Nasal cavity respiratory epithelium epithelial cell of viscerocranial mucosa (primary cell): ENCODE data around the gene PATE1. TPM values are rescaled to one million over a fixed set of nuclear protein-coding genes. Genes with fewer than 3 reads are reported as not detected.

ENCODE experiments used
- total RNA-seq: library from RNA; depleted of rRNA; stranded (reverse); fragments of >200 nt; gene quantifications from 2 replicates; pipeline ENCODE4 v1.2.3, GENCODE V29; 2014

The PATE1 gene
- total RNA-seq, result not detected in 2 replicates

GRCh38 chr11:125745979-125746378, at the start of gene PATE1:
TSS of gene PATE1 (plus strand) at chr11:125746279. CDS start at chr11:125746305, 26 bp downstream.

GRCh38 chr11:125778728-125779127, 32.6 kb downstream of the PATE1 start, which contains the start of gene PATE2:
TSS of gene PATE2 (minus strand) at chr11:125778828. CDS start at chr11:125778773, 55 bp downstream.

GRCh38 chr11:125787827-125788226, 41.7 kb downstream of the PATE1 start, which contains the start of gene PATE3:
TSS of gene PATE3 (plus strand) at chr11:125788127. CDS start at chr11:125788152, 25 bp downstream.

Other genes starting within 250 kb of the PATE1 start
- gene EI24, start 176.8 kb upstream of the PATE1 start, total RNA-seq, result 121 and 184 TPM in 2 replicates
- gene STT3A, start 153.4 kb upstream of the PATE1 start, total RNA-seq, result 170 and 301 TPM in 2 replicates
- 10.9 and 15.9 TPM in 2 replicates for gene CHEK1, start 121.1 kb upstream of the PATE1 start, total RNA-seq
- gene ACRV1, start 65.4 kb upstream of the PATE1 start, total RNA-seq, result not detected in 2 replicates
- gene PATE2, start 32.5 kb downstream of the PATE1 start, total RNA-seq, result not detected in 2 replicates
- not detected in 2 replicates for gene PATE3, start 41.8 kb downstream of the PATE1 start, total RNA-seq
- not detected in 2 replicates for gene PATE4, start 87.0 kb downstream of the PATE1 start, total RNA-seq
- gene HYLS1, start 141.4 kb downstream of the PATE1 start, total RNA-seq, result 1.9 and 3.1 TPM in 2 replicates
- gene PUS3, start 156.9 kb downstream of the PATE1 start, total RNA-seq, result 17.3 and 19.8 TPM in 2 replicates
- gene DDX25, start 158.2 kb downstream of the PATE1 start, total RNA-seq, result under 0.01 TPM in 1 of 2 replicates, not detected in the other
- under 0.01 and 0.14 TPM in 2 replicates for gene VSIG10L2, start 199.8 kb downstream of the PATE1 start, total RNA-seq